ENCODE measurements around the gene OR2T2.
"Not testable (repeated sequence)": the region's sequence is repeated elsewhere in the genome, so short reads cannot be mapped to it uniquely, and the experiment has no call there.

Gene OR2T2

GRCh38 chr1:248439283-248439682 lies 6.2 kb upstream of the OR2T2 start:
- not testable (repeated sequence) for H3K4me3 Mint-ChIP-seq; ATAC-seq; H3K27ac Mint-ChIP-seq; H3K9me3 Mint-ChIP-seq; DNase-seq (ENCODE audit: low spot score in 2 of 2); H3K36me3 Mint-ChIP-seq; H3K4me1 Mint-ChIP-seq

- H3K36me3 Mint-ChIP-seq; H3K4me1 Mint-ChIP-seq; H3K9me3 Mint-ChIP-seq; H3K27ac Mint-ChIP-seq; H3K4me3 Mint-ChIP-seq; DNase-seq (ENCODE audit: low spot score in 2 of 2): not testable (repeated sequence)
- peak; percentile 55 for ATAC-seq
These were observed 2.7 kb upstream of the OR2T2 start for GRCh38 chr1:248442500-248443277.

GRCh38 chr1:248444603-248445002 lies 834 bp upstream of the OR2T2 start:
- H3K4me1 Mint-ChIP-seq; DNase-seq (ENCODE audit: low spot score in 2 of 2); H3K9me3 Mint-ChIP-seq; H3K4me3 Mint-ChIP-seq; H3K27ac Mint-ChIP-seq; H3K36me3 Mint-ChIP-seq; ATAC-seq: not testable (repeated sequence)

- not testable (repeated sequence) for DNase-seq (ENCODE audit: low spot score in 2 of 2); H3K27ac Mint-ChIP-seq; H3K9me3 Mint-ChIP-seq; H3K4me1 Mint-ChIP-seq; ATAC-seq; H3K4me3 Mint-ChIP-seq; H3K36me3 Mint-ChIP-seq
These were observed 3.1 kb downstream of the OR2T2 start for GRCh38 chr1:248448409-248449074.

GRCh38 chr1:248449821-248450465 lies 4.5 kb downstream of the OR2T2 start:
- H3K4me3 Mint-ChIP-seq; H3K36me3 Mint-ChIP-seq; ATAC-seq; H3K9me3 Mint-ChIP-seq; DNase-seq (ENCODE audit: low spot score in 2 of 2); H3K27ac Mint-ChIP-seq; H3K4me1 Mint-ChIP-seq: not testable (repeated sequence)

- H3K9me3 Mint-ChIP-seq; H3K27ac Mint-ChIP-seq; H3K4me1 Mint-ChIP-seq; H3K4me3 Mint-ChIP-seq; DNase-seq (ENCODE audit: low spot score in 2 of 2); H3K36me3 Mint-ChIP-seq; ATAC-seq: not testable (repeated sequence)
These were observed 5.2 kb downstream of the OR2T2 start for GRCh38 chr1:248450466-248451145.

GRCh38 chr1:248453619-248454018 lies 8.2 kb downstream of the OR2T2 start:
- not testable (repeated sequence) for H3K4me3 Mint-ChIP-seq; H3K36me3 Mint-ChIP-seq; H3K27ac Mint-ChIP-seq; H3K9me3 Mint-ChIP-seq; ATAC-seq; H3K4me1 Mint-ChIP-seq; DNase-seq (ENCODE audit: low spot score in 2 of 2)

- not testable (repeated sequence) for H3K36me3 Mint-ChIP-seq
These were observed 9.6 kb downstream of the OR2T2 start for GRCh38 chr1:248455045-248455444.

GRCh38 chr1:248456635-248457034 lies 11.2 kb downstream of the OR2T2 start:
- H3K36me3 Mint-ChIP-seq; H3K9me3 Mint-ChIP-seq; ATAC-seq; H3K4me3 Mint-ChIP-seq; DNase-seq (ENCODE audit: low spot score in 2 of 2); H3K4me1 Mint-ChIP-seq; H3K27ac Mint-ChIP-seq: not testable (repeated sequence)

More at GRCh38 chr1:248455045-248455444, 9.6 kb downstream of the OR2T2 start:
- H3K4me3 Mint-ChIP-seq; ATAC-seq; DNase-seq (ENCODE audit: low spot score in 2 of 2); H3K4me1 Mint-ChIP-seq; H3K9me3 Mint-ChIP-seq; H3K27ac Mint-ChIP-seq: not testable (repeated sequence)

- DNase-seq (ENCODE audit: low spot score in 2 of 2); H3K4me1 Mint-ChIP-seq; H3K9me3 Mint-ChIP-seq; ATAC-seq; H3K4me3 Mint-ChIP-seq; H3K36me3 Mint-ChIP-seq; H3K27ac Mint-ChIP-seq: not testable (repeated sequence)
These were observed 13.7 kb downstream of the OR2T2 start for GRCh38 chr1:248459117-248459516.

- no peak for ATAC-seq
- Mint-ChIP-seq H3K27ac (no peak overlapping the region), H3K36me3 (no peaks in the 10 kb centered on the region), H3K9me3 (no peaks in the 10 kb centered on the region), H3K4me3 (no peak overlapping the region), H3K4me1 (no peaks in the 10 kb centered on the region)
- no peak for DNase-seq (ENCODE audit: low spot score in 2 of 2)
These were observed 25.7 kb downstream of the OR2T2 start for GRCh38 chr1:248471154-248471553.

- not testable (repeated sequence) for ATAC-seq; H3K4me1 Mint-ChIP-seq; H3K27ac Mint-ChIP-seq; DNase-seq (ENCODE audit: low spot score in 2 of 2); H3K4me3 Mint-ChIP-seq; H3K36me3 Mint-ChIP-seq; H3K9me3 Mint-ChIP-seq
These were observed 26.7 kb downstream of the OR2T2 start for GRCh38 chr1:248472111-248472510.

GRCh38 chr1:248473051-248473450 lies 27.6 kb downstream of the OR2T2 start, which contains the start of gene OR2T3:
TSS of gene OR2T3 (plus strand) at chr1:248473351. CDS start at chr1:248473351, 0 bp downstream.
- not testable (repeated sequence) for H3K4me1 Mint-ChIP-seq; DNase-seq (ENCODE audit: low spot score in 2 of 2); H3K9me3 Mint-ChIP-seq; H3K36me3 Mint-ChIP-seq; ATAC-seq; H3K4me3 Mint-ChIP-seq; H3K27ac Mint-ChIP-seq

- not testable (repeated sequence) for H3K4me3 Mint-ChIP-seq, H3K36me3 Mint-ChIP-seq
These were observed 30.2 kb downstream of the OR2T2 start for GRCh38 chr1:248475660-248476059.

More at GRCh38 chr1:248475660-248476059, 30.2 kb downstream of the OR2T2 start:
- not testable (repeated sequence) for ATAC-seq; H3K27ac Mint-ChIP-seq; H3K4me1 Mint-ChIP-seq; H3K9me3 Mint-ChIP-seq; DNase-seq (ENCODE audit: low spot score in 2 of 2)

Measured in stimulated activated effector memory CD8-positive, alpha-beta T cell treated with anti-CD3 and anti-CD28 coated beads, Interleukin-12 subunit alpha, Interleukin-12 subunit beta, amount 100 ng/mL, for 72 hours (primary cell).